ENCODE data around the gene THAP3. TPM values are rescaled to one million over a fixed set of nuclear protein-coding genes. Genes with fewer than 3 reads are reported as not detected.

The THAP3 gene
- total and polyA plus RNA-seq, 9 of the 15 experiments (the other 6 are each of a cell fraction or from before 2014, with no cell fraction given): 1.9 to 31.2 (median 18.2) TPM

- TF ChIP-seq ZNF143 (CRISPR knock-in tag; IDR thresholded peaks at IDR 0.05) (no peak), ZNF239 (CRISPR knock-in tag; IDR thresholded peaks at IDR 0.05) (no peak), KLF1 (tag; IDR thresholded peaks at IDR 0.05) (no peak), SP1 (CRISPR knock-in tag; IDR thresholded peaks at IDR 0.05) (peak; percentile 36), MEF2A (IDR thresholded peaks at IDR 0.05; ENCODE audit: control insufficient read depth, low read depth, low read length) (no peak), ZBTB26 (CRISPR knock-in tag; IDR thresholded peaks at IDR 0.05) (no peak), NRF1 (conservative IDR thresholded peaks at IDR 0.05 in 1 of 2, IDR thresholded peaks at IDR 0.05 in 1 of 2) (peak; percentile 68 to 76), ID3 (CRISPR knock-in tag; IDR thresholded peaks at IDR 0.05) (no peak), ID3 (tag; IDR thresholded peaks at IDR 0.05) (no peak), GATA2 (CRISPR knock-in tag; IDR thresholded peaks at IDR 0.05) (no peak), CHD2 (IDR thresholded peaks at IDR 0.05; ENCODE audit: low read depth, low read length) (no peak), GABPB1 (CRISPR knock-in tag; IDR thresholded peaks at IDR 0.05) (peak; percentile 15; the same call in 1 of the 2 replicates), LCOR (CRISPR knock-in tag; IDR thresholded peaks at IDR 0.05) (peak; percentile 93; the same call in 1 of the 2 replicates), ARID2 (IDR thresholded peaks at IDR 0.05) (no peak), SIRT6 (IDR thresholded peaks at IDR 0.05; ENCODE audit: low read depth, low read length) (no peak), ZNF511 (CRISPR knock-in tag; IDR thresholded peaks at IDR 0.05) (no peak), ZZZ3 (IDR thresholded peaks at IDR 0.05) (no peak), ZNF253 (CRISPR knock-in tag; conservative IDR thresholded peaks at IDR 0.05) (no peak), ZNF717 (CRISPR knock-in tag; IDR thresholded peaks at IDR 0.05) (no peak), PRPF4 (IDR thresholded peaks at IDR 0.05; ENCODE audit: insufficient read depth, low read depth, low read length, poor library complexity, severe bottlenecking) (no peak), NR3C1 (CRISPR knock-in tag; IDR thresholded peaks at IDR 0.05) (no peak), SRSF7 (optimal IDR thresholded peaks at IDR 0.05; ENCODE audit: low read depth, low read length) (no peak)
- TF ChIP-seq, protein P1, sequence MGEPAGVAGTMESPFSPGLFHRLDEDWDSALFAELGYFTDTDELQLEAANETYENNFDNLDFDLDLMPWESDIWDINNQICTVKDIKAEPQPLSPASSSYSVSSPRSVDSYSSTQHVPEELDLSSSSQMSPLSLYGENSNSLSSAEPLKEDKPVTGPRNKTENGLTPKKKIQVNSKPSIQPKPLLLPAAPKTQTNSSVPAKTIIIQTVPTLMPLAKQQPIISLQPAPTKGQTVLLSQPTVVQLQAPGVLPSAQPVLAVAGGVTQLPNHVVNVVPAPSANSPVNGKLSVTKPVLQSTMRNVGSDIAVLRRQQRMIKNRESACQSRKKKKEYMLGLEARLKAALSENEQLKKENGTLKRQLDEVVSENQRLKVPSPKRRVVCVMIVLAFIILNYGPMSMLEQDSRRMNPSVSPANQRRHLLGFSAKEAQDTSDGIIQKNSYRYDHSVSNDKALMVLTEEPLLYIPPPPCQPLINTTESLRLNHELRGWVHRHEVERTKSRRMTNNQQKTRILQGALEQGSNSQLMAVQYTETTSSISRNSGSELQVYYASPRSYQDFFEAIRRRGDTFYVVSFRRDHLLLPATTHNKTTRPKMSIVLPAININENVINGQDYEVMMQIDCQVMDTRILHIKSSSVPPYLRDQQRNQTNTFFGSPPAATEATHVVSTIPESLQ (CRISPR knock-in tag; IDR thresholded peaks at IDR 0.05): no peak
Measured at GRCh38 chr1:6601049-6601922, 23.4 kb upstream of the THAP3 start (continued).

Measured in K562 (cell line).